Stromal cell of bone marrow (primary cell): ENCODE results near the gene GARIN5A.
"Not testable (repeated sequence)": the region's sequence is repeated elsewhere in the genome, so short reads cannot be mapped to it uniquely, and the experiment has no call there.

ENCODE experiments used
- DNase-seq: peaks from one replicate; pipeline ENCODE4 v3.0.0-alpha.2; 2012; ENCODE audit warnings: low read depth

Gene GARIN5A

DNA sequence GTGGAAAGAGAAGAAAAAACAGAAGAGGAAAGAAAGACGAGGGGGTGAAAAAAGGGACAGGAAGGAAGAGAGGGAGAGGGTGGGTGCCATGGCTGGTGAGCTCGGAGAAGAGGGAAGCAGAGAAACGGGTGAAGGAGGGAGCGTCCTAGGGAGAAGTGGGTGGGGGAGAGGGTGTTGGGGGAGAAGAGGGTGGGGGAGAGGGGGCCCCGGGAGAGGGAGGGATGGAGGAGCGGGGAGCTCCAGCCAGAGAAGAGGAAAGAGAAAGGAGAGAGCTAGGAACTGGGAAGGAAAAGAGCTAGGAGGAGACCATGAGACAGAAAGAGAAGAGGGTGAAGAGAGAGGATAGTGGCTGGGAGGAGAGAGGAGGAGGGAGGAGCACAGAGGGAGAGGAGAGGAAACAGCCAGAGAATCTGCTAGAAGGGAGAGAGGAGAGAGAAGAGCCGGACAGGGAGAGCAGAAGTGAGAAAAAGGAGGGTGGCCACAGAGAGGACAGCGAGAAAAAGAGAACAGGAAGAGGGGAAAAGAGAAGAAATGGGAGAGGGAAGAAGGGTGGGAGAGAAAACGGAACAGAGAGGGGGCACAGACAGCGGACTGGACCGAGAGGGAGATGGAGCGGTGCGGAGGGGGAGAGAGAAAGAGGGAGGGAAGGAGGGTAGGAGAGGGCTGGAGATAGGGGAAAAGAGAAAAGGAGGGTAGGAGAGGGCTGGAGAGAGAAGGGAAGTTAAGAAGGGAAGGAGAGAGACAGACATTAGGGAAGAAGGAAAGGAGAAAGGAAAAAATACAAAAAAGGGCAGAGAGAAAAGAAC lies 11.9 kb upstream of the GARIN5A start:
- no peak for DNase-seq

GRCh38 chr19:50486823-50487515 lies 10.3 kb upstream of the GARIN5A start:
- no peak for DNase-seq

GRCh38 chr19:50485284-50485955 lies 8.8 kb upstream of the GARIN5A start:
- no peak for DNase-seq

GRCh38 chr19:50482916-50483315 lies 6.3 kb upstream of the GARIN5A start:
- DNase-seq = no peak

DNA sequence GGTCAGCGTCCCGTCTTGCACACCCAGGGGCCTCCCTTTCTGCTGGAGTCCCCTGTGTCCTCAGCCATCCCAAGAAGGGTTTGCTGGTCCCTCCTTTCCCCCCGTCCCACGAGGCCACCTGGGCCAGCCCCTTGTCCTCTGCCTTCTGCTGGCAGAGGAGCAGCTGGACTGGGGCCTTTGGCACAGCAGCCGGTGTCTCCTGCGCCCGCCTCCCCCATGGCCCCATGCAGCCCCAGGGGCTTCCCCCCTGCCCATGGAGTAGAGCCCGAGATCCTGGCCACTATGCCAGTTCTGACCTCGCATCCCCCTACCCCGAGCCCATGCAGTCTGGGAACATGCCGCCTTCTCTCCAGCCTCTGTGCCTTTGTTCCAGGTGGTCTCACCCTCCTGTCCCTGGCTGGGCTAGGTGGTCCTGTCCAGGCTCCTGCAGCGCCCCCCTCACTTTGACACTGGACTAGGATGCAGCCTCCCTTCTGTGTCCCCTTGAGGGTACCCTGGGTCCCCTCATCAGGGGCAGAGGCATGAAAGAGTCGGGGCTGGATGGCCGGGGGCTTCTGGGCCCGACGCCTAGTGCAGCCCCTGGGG lies 5.7 kb upstream of the GARIN5A start:
- DNase-seq = no peak

DNA sequence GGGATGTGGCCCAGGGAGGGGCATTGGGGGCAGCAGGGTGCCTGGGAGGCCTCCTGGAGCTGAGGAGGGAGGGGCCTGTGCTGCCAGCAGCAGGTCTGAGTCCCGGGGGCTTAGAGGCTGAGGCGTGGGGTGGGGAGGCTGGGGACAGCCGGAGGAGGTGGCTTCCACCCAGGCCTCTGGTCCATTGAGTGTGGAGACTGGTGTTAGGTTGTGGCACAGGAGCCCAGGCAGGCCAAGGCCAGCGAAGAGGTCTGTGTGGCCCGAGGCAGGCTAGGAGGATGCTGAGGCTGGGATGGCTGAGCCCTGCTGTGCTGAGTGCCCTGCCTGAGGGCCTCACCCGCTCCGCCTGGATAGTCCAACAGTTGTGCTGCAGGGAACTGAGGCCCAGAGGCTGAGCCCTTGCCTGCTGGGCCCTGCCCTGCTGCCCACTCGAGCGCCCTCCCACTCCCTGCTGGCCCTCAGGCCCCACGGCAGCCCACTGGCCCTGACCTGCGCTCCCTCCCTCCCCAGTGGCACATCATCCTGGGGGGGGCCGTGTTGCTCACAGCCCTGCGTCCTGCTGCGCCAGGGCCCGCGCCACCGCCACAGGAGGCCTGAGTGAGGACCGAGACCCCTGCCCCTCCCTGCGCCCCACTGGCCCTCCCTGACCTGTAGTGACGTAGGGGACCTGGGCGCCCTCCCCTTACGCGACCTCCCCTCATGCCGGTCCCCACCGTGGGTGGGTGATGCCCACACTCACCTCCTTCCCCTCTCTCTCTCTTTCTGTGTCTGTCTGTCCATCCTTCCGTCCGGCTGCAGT lies 4.9 kb upstream of the GARIN5A start:
- DNase-seq = no peak

- DNase-seq = no peak
These were observed 3.8 kb upstream of the GARIN5A start for GRCh38 chr19:50480281-50481111.

- no peak for DNase-seq
These were observed 3.2 kb upstream of the GARIN5A start for GRCh38 chr19:50479761-50480251.

DNA sequence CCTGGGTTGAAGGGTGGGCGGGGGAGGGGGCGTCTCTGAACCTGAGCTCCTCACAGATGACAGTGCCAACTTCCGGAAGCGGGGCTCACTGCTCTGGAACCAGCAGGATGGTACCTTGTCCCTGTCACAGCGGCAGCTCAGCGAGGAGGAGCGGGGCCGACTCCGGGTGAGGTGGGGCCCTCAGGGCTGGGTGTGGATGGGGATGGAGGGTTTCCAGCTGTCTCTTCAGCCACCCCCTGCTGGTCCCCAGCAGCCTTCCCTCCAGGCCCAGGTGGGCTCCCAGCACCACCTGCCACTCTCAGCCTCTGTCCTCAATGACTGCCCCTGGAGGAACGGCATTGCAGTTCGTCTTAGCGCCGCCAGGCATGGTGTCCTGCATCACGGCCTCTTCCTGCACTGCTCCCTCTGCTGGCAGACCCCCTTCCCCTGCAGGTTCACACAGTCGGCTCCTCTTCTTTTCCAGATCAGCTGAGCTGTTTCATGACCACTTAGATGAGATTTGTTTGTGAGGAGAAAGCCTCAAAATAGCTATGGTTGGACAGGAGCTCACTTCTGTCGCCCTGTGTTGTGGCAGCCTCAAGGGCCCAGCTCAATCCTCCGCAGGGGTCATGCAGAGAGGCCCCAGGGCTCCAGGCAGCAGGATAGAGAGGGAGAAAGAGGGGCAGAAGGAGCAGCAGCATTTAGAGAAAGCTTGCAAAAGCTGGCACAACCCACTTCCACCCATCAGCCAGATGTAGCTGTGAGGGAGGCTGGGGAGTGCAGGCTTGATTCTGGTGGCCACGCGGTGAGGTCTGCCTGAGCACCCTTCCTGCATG lies 2.5 kb upstream of the GARIN5A start:
- no peak for DNase-seq

DNA sequence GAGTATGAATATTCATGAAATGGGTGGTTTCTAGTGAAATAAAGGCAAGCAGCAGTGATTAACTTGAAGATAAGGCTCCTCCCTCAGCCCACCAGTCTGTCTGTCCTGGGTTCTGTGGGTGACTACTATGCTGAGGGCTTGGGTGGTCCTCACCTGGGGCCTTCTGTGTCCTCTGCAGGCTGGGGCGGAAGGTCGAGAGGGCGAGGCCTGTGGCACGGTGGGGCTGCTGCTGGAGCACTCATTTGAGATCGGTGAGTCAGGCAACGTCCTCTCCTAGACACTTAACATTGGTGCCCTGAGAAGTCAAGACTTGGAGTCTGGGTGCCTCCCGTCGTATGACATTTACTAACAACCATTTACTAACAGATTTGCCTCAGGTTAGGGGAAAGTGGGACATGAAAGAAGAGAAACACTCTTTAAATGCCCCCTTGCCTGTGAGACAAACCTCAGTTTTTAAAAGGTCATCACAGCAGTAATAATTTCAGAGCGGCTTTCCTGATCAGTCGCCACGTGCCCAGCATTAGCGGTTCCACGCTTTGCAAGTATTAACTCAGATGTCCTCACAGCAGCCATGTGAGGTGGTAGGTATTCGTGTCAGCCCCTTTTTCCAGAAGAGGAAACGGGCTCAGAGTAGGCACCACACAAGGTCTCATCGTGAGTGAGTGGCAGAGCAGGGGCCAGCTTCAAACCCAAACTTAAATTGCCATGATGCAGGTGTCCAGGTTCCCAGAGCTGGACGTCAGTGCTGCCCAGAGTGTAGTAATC lies 1.3 kb upstream of the GARIN5A start:
- no peak for DNase-seq

GRCh38 chr19:50476907-50477238 lies 225 bp upstream of the GARIN5A start:
- no peak for DNase-seq

- DNase-seq = no peak
These were observed 868 bp downstream of the GARIN5A start for GRCh38 chr19:50475736-50476223.

- DNase-seq = no peak
These were observed 1.5 kb downstream of the GARIN5A start for GRCh38 chr19:50475101-50475568.

- not testable (repeated sequence) for DNase-seq
These were observed 3.3 kb downstream of the GARIN5A start for GRCh38 chr19:50473336-50473735.

DNA sequence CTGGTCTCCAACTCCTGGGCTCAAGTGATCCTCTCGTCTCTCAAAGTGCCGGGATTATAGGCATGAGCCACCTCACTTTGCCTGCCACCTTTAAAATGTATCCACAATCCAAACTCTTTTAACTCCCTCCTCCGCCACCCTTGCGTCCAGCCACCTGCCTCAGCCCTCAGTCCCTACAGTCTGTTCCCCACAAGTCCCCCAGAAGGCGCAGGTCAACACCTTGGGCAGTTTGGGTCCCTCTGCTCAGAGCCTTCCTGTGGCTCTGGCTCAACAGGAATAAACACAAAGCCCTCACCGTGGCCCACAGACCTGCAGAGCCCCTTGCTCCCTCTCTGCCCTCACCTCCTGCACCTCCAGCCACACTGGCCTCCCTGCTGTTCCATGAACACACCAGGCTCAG lies 7.8 kb downstream of the GARIN5A start:
- DNase-seq = no peak

DNA sequence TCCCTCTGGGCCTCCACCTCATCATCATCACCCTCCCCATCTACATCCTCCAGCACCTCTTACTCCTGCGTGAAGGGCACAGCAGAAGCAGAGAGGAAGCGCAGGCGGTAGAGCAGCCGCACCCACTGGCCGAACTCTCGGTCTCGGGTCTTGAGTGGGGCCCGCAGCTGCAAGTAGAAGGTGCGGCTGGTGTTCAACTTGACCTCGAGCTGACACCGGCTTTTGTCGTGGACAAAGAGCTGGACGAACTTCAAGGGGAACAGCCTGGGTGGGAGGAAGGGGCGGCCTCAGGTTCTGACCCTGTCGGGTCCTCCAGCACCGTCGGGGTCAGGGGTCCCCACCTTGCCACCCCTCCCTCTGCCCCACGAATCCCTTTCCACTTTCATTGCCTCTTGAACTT lies 9.1 kb downstream of the GARIN5A start:
- DNase-seq = no peak

- no peak for DNase-seq
These were observed 10.0 kb downstream of the GARIN5A start for GRCh38 chr19:50466706-50467039.

GRCh38 chr19:50465986-50466705 lies 10.5 kb downstream of the GARIN5A start:
- DNase-seq = no peak
